Stomach (tissue), 4 donors: ENCODE data around the gene DYNC1LI2.

Source experiments
- CTCF ChIP-seq, 7 experiments: fragments of 450-650 bp in 4 of 7; fragments of 200-600 bp in 3 of 7; sonication (generic) in 3 of 7; IDR thresholded peaks; one replicate each; pipeline ENCODE4 v1.5.1; 2016 to 2019; ENCODE audit warnings: antibody characterized with exemption in 7 of 7, control low read depth in 2 of 7, mild to moderate bottlenecking in 1 of 7
- EP300 ChIP-seq: sonication (generic); formaldehyde crosslinking; IDR thresholded peaks from one replicate; pipeline ENCODE4 v1.6.1; 2017; ENCODE audit warnings: antibody characterized with exemption
- POLR2A ChIP-seq, 4 donors: fragments of 450-650 bp; IDR thresholded peaks; one replicate each; pipeline ENCODE4 v1.6.1; 2016; ENCODE audit warnings: antibody characterized with exemption in 4 of 4, control low read depth in 2 of 4, mild to moderate bottlenecking in 1 of 4, moderate library complexity in 1 of 4
- POLR2AphosphoS5 ChIP-seq, 3 donors: sonication (generic); formaldehyde crosslinking; IDR thresholded peaks; one replicate each; pipeline ENCODE4 v1.6.1; 2016; ENCODE audit warnings: antibody characterized with exemption in 3 of 3

- peak in 5 of 7 experiments; percentile 33 to 95 (median 73) for TF ChIP-seq CTCF (IDR thresholded peaks at IDR 0.05)
- no peak for TF ChIP-seq POLR2A (IDR thresholded peaks at IDR 0.05)
- no peak for TF ChIP-seq POLR2AphosphoS5 (IDR thresholded peaks at IDR 0.05)
- no peak for TF ChIP-seq EP300
Measured at GRCh38 chr16:66751303-66751991, at the start of gene DYNC1LI2.
